ENCODE data around the gene PICK1.

PICK1 gene

DNA sequence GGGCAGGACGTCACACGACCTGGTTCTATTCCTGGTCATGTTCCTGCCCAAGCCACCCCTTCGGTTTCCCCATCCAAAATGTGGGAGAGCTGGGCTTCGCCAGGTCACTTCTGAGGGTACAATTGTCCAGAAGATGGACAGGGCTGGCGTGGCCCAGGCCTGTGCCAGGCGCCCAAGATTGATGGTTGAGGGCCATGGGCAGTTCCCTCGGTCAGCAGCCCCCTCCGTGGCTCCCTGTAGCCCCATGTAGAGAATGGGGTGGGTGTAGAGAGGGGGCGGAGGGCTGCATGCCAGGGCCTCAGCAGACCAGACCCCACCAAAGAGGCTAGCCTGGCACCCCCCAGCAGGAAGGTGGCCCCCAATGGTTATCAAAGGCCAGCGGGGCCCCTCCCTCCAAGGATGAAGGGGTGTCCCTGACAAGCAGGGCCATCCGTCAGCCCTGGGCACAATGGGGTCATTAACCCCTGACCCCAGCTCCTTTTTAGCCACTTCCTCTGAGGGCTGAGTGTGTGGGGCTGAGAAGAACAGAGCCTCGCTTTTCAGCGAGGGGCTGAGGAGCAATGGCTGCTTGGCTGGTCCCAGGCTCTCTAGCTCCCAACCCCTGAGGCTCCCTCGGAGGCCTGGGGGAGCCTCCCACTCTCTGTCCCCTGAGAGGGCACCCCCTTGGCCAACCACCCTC, 11.0 kb upstream of the PICK1 start:
- DNase-seq (ENCODE audit: extremely low read depth in 1 of 2, low read depth in 1 of 2): no peak

DNA sequence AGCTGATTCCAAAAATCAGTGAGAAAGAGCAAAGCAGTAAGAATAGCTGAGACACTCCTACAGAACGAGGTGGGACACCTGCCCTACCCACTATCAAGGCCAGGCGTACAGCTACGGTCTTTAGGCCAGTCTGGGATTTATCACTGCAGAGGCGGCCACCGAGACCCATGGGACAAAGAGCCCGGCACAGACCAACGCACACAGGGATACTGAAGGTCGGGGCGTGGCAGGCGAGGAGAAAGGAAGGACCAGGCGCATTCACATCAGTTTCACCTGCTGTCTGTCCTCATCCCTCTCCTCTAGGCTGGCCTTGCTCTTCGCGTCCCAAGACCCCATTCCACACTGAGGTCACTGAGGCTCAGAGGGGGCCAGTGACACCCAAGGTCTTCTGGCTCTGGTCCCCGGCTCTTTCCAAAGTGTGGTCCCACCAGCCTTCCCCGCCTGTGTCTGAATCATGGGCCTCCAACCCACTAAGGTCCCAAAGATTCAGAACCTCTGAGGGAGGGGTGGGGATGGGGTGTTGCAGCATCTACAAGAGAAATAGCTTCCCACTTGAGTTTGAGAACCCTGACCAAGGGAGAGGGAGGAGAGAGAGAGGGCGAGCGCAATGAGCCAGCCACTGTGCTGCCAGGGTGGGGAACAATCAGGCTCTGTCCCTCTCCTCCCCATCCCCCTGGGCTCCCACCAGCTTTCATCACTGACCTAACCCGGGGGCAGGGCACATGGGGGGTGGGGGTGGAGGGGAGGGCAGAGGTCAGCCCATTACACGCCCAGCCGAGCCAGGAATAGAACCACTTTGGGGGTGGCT, 7.2 kb upstream of the PICK1 start:
- DNase-seq (ENCODE audit: extremely low read depth in 1 of 2, low read depth in 1 of 2): no peak

DNA sequence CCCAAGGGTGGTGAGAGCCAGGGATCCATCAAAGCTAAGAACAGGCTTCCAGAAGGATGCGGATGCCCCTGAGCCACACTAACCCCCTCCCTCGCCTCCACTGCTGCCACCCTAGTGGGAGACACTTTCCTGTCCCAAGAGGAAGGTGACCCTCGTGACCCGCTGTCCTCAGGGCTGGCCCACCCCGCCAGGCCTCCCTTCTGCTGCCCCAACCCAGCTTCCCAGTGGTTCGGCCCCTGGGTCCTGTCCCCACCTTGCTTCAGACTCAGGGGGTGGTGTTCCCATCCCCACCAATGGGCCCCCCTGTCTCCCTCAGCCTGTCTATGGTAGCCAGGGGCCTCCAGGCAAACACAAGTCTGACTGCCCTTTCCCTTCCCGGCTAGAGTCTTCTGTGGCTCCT, 6.5 kb upstream of the PICK1 start:
- no peak for DNase-seq (ENCODE audit: extremely low read depth in 1 of 2, low read depth in 1 of 2)

DNA sequence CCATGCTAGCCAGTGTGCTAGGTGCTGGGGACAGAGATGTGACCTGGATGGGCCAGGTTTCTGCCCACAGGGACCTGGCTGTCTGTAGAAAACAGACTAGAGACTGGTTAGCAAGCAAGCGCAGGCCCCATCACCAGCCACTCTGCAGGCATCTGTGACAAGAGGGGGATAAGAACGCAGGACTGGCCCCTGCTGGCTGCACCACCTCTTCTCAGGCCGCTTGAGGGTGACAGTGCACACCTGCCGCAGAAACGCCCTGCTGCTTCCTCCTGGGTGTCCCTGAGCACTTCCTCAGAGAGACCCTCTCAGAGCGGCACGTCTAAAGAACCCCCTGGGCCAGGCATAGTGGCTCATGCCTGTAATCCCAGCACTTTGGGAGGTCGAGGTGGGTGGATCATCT, 5.9 kb upstream of the PICK1 start:
- no peak for DNase-seq (ENCODE audit: extremely low read depth in 1 of 2, low read depth in 1 of 2)

DNA sequence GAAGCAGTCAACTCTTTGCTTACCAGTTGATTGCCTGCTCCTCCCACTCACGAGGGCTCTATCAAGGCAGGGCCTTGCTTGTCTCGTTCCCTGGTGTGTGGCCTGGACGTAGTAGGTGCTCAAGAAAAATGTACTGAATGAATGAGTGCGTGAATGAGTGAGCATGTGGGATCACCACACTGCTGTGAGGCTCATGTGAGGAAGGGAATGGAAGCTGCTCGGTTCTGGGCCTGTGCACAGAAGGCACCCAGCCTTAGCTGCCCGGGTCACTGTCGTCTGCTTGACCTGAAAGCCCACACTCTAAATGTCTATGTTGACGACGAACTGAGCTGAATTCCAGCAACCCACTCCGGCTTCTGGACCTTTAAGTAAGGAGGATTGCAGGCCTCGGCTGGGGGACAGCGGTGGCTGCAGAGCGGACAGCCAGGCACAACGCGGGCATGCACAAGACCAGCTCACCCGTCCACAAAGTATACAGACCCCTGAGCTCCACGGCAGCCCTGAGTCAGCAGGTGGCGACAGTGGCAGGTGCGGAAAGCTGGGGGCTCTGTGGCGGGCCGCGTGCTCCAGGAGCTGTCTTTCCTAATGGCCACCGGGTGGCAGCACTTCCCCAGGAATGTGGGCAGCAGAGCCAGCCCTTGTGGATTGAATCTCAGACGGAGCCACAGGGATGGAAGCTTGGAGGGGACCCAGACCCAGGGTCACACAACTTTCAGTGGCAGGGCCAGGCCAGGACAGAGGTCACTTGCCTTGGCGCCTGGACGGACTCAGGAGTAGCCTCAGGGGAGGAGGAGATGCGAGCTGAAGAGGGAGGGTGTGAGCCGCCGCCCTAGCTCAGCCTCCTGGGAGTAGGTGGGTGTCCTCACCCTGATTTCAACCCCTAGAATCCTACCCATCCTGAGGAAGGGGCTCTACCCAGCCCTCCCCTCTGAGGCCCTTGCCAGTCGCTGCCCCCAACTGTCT, 5.0 kb upstream of the PICK1 start:
- DNase-seq (ENCODE audit: extremely low read depth in 1 of 2, low read depth in 1 of 2): peak; percentile 54 to 61

DNA sequence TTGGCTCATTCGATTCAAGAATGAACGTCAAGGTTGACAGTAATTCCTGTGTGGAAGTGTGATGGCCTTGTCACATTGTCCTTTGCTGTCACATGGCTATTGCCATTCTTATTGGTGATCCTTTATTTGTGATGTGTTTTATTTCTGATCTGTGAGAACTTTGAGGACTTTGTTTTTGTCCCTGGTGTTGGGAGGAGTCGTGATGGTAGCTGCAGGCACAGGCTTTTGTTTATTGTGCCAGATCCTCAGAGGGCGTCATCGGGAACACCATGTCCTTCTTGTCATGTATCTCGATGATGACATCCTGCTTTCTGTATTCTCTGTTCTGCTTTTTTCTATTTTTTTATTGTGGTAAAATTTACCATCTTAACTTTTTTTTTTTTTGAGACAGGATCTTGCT, 5.6 kb downstream of the PICK1 start:
- no peak for DNase-seq (ENCODE audit: extremely low read depth in 1 of 2, low read depth in 1 of 2)

DNA sequence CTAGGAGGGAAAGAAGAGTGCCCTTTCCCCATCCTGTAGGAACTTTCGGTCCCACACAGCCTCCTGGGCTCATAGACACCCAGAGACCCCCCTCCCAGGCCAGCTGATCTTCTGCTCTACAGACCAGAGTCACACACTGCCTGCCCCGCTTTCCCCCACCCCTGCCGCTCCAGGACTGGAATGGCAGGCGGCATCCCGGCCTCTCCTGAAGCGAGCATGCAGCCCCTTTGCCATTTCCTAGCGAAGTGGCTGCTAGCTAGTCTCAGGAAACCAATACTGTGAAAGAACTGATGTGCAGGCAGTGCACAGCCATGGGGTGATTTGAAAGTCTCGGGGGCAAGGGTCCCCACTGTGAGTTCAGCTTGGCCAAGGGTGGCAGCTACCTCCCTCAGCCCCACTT, 8.3 kb downstream of the PICK1 start:
- no peak for DNase-seq (ENCODE audit: extremely low read depth in 1 of 2, low read depth in 1 of 2)

DNA sequence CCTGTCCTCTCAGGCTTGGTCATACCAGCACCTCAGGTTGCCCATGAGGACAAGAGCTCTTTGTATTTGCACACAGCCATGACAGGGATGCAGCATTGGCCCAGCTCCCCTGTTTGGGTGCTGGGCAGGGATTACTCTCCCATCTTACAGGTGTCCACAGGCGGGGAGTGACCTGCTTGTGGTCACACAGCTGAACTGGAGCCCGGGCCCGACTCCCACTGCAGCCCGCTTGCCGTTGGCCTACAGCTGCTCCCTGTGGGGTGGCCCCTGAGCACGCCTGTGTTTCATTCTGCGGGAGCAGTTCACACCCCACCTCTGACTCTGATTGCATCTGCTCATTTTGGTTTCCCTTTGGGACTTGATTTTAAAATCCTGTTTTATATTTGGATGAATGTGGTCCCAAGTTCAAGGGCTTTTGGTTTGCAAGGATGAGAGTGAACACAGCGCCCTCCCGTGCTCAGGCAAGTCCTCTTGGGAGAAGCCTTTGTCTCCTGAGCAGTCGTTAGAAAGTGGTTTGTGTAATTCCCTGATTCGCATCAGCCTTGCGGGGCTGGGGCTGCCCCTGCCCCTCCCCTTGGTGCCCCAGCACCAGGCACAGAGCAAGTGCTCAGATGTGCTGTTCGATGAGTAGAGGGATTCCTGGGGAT, 9.3 kb downstream of the PICK1 start:
- no peak for DNase-seq (ENCODE audit: extremely low read depth in 1 of 2, low read depth in 1 of 2)

DNA sequence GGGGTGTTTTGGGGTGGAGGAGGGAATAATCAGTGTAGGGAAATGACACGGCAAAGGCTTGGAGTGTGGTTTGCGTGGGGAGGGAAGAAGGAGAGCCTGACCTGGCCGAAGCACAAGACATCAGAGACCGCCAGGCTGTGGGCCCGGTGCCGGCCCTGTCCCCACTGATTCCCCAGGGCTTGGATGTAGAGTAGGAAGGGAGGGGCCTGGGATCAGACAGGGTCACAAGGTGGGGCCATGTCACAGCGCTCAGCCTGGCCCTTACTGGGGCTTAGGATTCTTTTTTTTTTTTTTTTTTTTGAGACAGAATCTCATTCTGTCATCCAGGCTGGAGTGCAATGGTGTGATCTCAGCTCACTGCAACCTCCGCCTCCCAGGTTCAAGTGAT, 9.8 kb downstream of the PICK1 start:
- DNase-seq (ENCODE audit: extremely low read depth in 1 of 2, low read depth in 1 of 2): no peak

DNA sequence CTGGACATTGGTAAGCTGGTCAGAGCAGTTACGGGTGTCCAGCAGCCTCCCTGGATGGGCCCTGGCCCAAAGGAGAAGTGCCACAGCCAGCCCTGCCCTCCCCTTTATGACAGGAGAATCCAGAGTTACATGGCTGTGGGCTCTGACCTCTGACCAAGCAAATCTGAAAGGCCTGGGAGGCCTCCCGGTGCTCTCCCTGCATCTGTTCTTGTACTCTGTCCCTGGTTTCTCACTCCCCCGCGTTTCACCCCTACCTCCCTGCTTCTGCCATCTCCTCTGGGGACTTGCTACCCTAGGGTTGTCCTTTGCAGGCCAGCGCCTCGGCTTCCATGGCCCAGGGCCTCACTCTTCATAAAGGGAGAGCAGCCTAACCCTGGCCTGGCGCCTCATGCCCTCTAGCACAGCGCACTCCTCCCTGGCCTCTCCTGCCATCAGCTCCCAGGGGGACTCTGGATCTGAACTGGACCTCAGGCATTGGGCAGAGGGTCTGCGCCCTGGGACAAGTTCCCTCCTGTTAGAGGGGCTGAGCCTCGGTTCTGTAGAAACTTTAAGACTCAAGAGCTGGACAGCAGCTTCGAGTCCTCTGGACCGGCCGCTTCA, 10.7 kb downstream of the PICK1 start:
- DNase-seq (ENCODE audit: extremely low read depth in 1 of 2, low read depth in 1 of 2): no peak

DNA sequence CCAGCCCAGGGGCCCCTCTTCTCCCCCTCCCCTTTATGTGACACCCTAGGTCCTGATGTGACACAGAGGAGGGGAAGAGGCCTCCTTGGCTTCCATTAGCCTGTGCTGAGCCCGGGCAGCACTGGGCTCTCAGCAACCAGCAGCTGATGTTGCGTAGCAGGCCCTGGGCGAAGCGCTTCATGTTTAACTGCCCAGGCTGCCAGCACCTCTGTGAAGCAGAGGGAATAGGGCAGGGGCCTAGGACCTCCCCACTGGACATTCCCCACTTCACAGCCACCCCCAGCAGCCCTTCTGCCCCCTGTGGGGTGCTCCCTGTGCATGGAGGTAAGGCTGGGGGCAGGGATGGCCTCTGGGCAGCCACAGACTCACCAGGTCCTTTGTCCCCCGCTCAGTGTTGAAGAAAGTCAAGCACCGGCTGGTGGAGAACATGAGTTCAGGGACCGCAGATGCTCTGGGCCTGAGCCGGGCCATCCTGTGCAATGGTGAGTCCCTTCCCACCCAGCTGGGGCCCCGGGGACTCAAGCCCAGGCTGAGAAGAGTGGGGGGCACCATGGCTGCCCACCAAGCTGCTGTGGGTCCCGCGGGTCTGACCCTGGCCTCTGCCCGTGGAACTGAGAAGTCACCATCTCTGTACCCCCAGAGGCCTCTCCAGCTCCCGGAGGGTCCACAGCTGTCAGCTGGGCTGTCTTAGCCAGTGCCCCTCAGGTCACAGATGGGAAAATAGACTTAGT, 11.6 kb downstream of the PICK1 start:
- DNase-seq (ENCODE audit: extremely low read depth in 1 of 2, low read depth in 1 of 2): no peak

DNA sequence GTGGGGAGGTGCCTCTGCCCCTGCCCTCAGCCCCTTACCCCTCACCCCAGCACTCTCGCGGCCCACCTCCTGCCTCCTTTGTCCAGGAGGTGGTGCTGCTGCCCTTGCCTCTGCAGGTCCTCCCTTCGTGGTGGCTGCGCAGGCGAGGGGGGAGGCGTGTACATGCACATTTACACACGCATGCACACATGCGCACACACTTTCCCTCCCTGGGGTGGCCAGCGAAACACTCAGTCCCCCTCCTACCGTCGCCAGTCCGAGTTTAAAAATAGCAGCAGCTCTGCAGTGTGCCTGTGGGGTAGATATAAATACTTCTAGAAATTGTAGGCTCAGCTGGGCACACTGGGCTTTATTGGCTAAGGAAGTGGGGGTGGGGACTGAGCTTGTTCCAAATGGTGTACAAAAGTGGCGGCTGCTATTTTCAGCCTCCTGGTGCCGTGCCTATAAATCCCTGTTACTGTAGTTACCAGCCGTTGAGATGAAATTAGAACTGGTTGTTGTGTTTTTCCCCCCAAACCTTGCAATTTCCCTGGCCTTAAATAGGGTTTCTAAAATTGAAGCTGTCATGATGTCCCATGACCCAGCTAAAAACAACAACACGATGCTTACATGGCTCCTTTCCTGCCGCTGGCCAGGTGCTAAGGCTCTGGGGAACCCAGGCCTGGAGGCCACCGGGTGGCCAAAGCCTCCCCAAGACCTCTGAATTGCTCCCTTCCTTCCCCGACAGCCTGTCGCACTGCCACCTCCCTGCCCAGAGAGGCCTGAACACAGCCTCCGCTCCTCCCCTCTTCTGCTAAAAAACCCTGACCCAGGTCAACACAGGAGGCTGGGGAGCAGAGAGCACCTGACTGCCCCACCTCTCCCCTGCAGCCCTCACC, 12.4 kb downstream of the PICK1 start:
- no peak for DNase-seq (ENCODE audit: extremely low read depth in 1 of 2, low read depth in 1 of 2)

DNA sequence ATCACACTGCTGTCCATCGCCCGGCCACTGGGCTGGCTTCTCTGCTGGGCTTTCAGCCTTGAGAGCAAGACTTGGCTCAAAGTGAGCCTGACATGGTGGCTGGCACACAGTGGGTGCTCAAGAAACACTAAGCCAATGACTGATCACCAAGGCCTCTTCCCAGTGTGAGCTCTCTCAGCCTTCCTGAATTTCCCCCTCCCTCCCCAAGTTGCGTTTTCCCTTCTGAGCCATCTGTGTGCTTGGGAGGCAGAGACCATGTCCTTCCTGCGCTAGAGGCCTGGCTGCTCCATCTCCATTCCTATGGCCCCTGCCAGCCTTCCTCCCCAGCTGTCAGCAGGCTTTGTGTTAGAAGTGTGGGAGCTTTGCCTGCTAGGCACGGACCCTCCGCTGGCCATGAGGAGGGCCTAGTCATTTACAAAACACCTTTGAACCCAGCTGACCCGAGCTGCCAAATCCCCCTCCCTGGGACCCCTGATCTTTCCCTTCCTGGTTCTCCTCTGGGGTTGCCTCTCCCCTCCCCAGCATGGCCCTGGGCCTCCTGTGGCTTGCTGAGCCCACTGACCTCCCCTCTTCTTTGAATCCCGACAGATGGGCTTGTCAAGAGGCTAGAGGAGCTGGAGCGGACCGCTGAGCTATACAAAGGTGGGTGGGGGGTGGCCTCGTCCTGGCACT, 13.2 kb downstream of the PICK1 start:
- no peak for DNase-seq (ENCODE audit: extremely low read depth in 1 of 2, low read depth in 1 of 2)

DNA sequence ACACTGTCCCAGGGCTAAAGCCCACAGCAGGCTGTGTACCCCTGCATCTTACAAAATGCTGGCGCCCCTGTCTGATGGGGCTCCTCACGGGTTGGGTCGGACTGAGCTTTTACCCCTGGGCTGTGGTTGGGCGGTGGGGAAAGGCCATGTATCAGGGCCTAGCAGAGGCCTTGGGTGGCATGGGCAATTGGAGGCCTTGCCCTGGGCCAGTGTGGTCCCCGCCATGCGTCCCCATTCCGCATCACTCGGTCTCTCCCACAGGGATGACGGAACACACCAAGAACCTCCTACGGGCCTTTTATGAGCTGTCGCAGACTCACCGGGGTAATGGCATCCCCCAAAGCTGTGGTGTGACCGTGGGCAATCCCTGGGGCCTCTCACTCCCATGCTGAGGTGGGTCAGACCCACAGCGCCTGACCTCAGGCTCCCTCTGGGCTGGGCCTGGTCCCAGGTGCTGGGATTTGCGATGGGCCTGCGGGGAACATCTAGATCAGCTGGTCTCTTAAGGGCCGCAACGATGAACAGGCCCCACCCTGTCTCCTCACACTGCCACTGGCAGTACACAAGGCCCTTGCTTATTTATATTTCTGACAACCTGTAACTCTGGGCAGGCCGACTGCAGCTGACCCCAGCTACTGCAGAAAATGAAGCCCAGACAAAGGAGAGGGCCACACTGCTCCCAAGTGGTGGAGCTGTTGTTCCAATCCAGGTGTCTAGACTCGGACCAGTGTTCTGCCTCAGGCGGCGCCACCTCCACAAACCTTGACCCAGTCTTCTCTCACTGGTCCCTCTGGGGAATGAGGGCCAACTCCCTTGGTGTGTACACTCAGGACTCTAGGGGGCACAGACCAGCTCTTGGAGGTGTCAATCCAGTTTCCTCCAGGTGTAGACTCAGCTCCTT, 14.5 kb downstream of the PICK1 start:
- no peak for DNase-seq (ENCODE audit: extremely low read depth in 1 of 2, low read depth in 1 of 2)

DNA sequence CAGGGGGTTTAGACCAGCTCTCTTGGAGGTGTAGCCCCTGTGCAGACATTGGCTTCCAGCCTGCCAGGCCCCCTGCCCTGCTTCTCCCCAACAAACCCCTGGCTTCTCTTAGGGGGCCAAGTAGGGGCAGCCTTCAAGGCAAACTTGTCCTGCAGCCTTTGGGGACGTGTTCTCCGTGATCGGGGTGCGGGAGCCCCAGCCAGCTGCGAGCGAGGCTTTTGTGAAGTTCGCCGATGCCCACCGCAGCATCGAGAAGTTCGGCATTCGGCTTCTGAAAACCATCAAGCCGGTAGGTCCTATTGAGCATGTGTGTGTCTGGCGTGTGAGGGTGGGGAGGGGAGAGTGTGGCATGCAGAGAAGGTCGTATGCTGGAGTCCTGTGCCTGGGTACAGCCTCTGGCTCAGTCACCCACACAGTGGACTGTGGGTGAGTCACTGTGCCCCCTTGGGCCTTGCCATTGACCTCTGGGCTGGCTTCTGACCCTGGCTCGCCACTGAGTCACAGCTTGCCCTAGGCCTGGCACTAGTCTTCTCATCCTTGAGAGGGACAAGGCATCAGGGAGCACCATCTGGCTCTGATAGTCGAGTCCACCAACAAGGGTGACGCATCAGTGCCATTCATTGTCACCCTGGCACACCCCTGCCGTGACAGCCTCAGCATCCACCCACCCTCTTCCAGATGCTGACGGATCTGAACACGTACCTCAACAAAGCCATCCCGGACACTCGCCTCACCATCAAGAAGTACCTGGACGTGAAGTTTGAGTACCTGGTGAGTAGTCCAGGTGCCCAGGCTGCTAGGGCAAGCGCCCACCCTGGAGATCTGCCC, 15.3 kb downstream of the PICK1 start:
- no peak for DNase-seq (ENCODE audit: extremely low read depth in 1 of 2, low read depth in 1 of 2)
